BLaER1 (cell line): Measurements from ENCODE around the gene IFIT2.

ENCODE experiments used
- H3K27ac ChIP-seq: shearing (Covaris generic); formaldehyde crosslinking; 2 replicates; pipeline ENCODE4 v1.8.1; 2022
- H3K27me3 ChIP-seq: shearing (Covaris generic); formaldehyde crosslinking; 2 replicates; pipeline ENCODE4 v1.8.1; 2022
- H3K36me3 ChIP-seq: shearing (Covaris generic); formaldehyde crosslinking; 2 replicates; pipeline ENCODE4 v1.8.1; 2022
- H3K4me1 ChIP-seq: shearing (Covaris generic); formaldehyde crosslinking; 2 replicates; pipeline ENCODE4 v1.8.1; 2022
- H3K4me2 ChIP-seq: shearing (Covaris generic); formaldehyde crosslinking; 2 replicates; pipeline ENCODE4 v1.8.1; 2022
- H3K4me3 ChIP-seq: shearing (Covaris generic); formaldehyde crosslinking; 2 replicates; pipeline ENCODE4 v1.8.1; 2022
- H3K9ac ChIP-seq: shearing (Covaris generic); formaldehyde crosslinking; 2 replicates; pipeline ENCODE4 v1.8.1; 2022
- H3K9me3 ChIP-seq: shearing (Covaris generic); formaldehyde crosslinking; 2 replicates; pipeline ENCODE4 v1.8.1; 2022
- H4K20me1 ChIP-seq: shearing (Covaris generic); formaldehyde crosslinking; 2 replicates; pipeline ENCODE4 v1.8.1; 2022
- Cebpa-rat ChIP-seq: shearing (Covaris generic); IDR thresholded peaks from 2 replicates; pipeline ENCODE4 v1.8.1; 2022

The IFIT2 gene

DNA sequence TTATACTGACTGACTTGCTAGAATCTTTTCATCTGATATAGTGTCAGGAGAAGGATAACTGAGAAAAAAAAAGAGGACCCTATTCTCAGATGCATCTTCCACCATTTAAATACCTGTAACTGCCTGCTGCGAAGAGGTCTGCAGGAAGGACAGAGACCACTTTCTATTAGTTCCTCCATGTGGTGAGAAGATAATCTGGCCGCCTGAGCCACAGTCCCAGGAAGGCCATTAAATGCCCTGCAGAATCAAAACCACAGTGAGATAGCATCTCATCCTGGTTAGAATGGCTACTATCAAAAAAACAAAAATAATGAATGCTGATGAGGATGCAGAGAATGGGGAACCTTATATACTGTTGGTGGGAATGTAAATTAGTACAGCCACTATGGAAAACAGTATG, 56.1 kb downstream of the IFIT2 start:
- H3K4me3 ChIP-seq, result no peak overlapping the region

More for the DNA sequence above, 56.1 kb downstream of the IFIT2 start:
- peaks cover 7% of the 10 kb centered on the region for H3K9me3 ChIP-seq
- no peaks in the 10 kb centered on the region for H3K27me3 ChIP-seq
- H3K36me3 ChIP-seq, result no peaks in the 10 kb centered on the region
- H3K9ac ChIP-seq, result no peak overlapping the region
- no peaks in the 10 kb centered on the region for H4K20me1 ChIP-seq
- H3K4me2 ChIP-seq, result no peak overlapping the region
- no peak overlapping the region for H3K27ac ChIP-seq
- no peak for TF ChIP-seq Cebpa-rat
- H3K4me1 ChIP-seq, result no peaks in the 10 kb centered on the region
